Activated T-helper 17 cell treated with anti-CD3 and anti-CD28 coated beads, Interleukin-2, amount 50 U/mL, for 72 hours (primary cell): ENCODE results near the gene BRD4. TPM values are rescaled to one million over a fixed set of nuclear protein-coding genes. Genes with fewer than 3 reads are reported as not detected.

Experiments
- ATAC-seq: fragments of 150-1000 bp; cut with Tn5 transposase; replicated peaks from 2 replicates; pipeline ENCODE4 v1.10.0; 2021; ENCODE audit warnings: mild to moderate bottlenecking, moderate library complexity
- H3K27ac Mint-ChIP-seq: one replicate; pipeline ENCODE4 v1.8.0; 2022; ENCODE audit warnings: mixed read lengths
- H3K27me3 Mint-ChIP-seq: one replicate; pipeline ENCODE4 v1.8.0; 2022; ENCODE audit warnings: mixed read lengths
- H3K36me3 Mint-ChIP-seq: one replicate; pipeline ENCODE4 v1.8.0; 2022; ENCODE audit warnings: low read depth, mild to moderate bottlenecking, mixed read lengths
- H3K4me1 Mint-ChIP-seq: one replicate; pipeline ENCODE4 v1.8.0; 2022; ENCODE audit warnings: mixed read lengths
- H3K4me3 Mint-ChIP-seq: one replicate; pipeline ENCODE4 v1.8.0; 2022; ENCODE audit warnings: mild to moderate bottlenecking, mixed read lengths
- H3K9me3 Mint-ChIP-seq: one replicate; pipeline ENCODE4 v1.8.0; 2022; ENCODE audit warnings: mixed read lengths
- total RNA-seq, 2 donors: library from RNA; stranded (reverse); gene quantifications; one replicate each; pipeline ENCODE4 v1.2.3, GENCODE V29; 2022

Gene BRD4
- total RNA-seq, 2 donors from 2014 or later, result 90.4 to 96.7 TPM

DNA sequence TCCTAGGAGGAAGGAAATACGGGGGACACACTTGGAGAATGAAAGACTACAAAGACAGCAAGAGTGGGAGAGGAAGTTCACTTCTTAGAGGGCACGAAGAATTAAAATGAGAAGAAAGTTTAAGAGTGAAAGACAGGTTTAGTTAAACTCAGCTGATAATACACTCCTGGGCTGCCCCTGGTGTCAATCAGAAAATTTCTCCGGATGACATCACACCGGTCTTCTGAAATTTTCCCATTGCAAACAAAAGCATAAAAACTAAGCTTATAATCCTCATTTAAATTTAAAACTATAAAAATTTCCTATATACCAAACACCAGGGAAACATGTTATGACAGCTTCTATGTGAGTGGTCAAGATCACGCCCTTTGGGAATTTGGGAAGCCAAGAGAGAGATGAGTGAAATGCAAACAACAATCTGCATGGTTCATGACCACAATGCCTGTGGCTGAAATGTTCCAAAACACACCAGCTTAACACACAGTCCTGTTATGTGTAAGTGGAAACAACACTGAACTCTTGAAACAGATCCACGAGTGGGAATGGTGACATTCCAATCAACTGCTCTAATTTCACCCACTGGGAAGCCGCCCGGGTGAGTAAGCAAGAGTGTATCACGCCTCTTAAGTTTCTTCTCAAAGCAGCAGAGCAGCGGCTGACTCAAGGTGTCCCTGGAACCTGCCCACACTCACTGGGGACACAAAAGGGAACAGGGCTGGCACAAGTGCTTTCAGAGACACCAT lies 49.0 kb downstream of the BRD4 start:
- H3K27me3 Mint-ChIP-seq, result no peaks in the 10 kb centered on the region
- no peaks in the 10 kb centered on the region for H3K9me3 Mint-ChIP-seq
- peak; percentile 84 for ATAC-seq
- H3K4me3 Mint-ChIP-seq, result peak overlapping the region; percentile 55
- peaks cover 4% of the 10 kb centered on the region for H3K36me3 Mint-ChIP-seq
- H3K4me1 Mint-ChIP-seq, result peaks cover 69% of the 10 kb centered on the region
- peak overlapping the region; percentile 75 for H3K27ac Mint-ChIP-seq

- peaks cover 4% of the 10 kb centered on the region for H3K36me3 Mint-ChIP-seq
- H3K4me1 Mint-ChIP-seq, result peaks cover 60% of the 10 kb centered on the region
- H3K27ac Mint-ChIP-seq, result peak overlapping the region; percentile 75
- ATAC-seq, result no peak
- H3K4me3 Mint-ChIP-seq, result peak overlapping the region; percentile 55
- no peaks in the 10 kb centered on the region for H3K27me3 Mint-ChIP-seq
- no peaks in the 10 kb centered on the region for H3K9me3 Mint-ChIP-seq
Observed at GRCh38 chr19:15282311-15282705, 50.0 kb downstream of the BRD4 start.

DNA sequence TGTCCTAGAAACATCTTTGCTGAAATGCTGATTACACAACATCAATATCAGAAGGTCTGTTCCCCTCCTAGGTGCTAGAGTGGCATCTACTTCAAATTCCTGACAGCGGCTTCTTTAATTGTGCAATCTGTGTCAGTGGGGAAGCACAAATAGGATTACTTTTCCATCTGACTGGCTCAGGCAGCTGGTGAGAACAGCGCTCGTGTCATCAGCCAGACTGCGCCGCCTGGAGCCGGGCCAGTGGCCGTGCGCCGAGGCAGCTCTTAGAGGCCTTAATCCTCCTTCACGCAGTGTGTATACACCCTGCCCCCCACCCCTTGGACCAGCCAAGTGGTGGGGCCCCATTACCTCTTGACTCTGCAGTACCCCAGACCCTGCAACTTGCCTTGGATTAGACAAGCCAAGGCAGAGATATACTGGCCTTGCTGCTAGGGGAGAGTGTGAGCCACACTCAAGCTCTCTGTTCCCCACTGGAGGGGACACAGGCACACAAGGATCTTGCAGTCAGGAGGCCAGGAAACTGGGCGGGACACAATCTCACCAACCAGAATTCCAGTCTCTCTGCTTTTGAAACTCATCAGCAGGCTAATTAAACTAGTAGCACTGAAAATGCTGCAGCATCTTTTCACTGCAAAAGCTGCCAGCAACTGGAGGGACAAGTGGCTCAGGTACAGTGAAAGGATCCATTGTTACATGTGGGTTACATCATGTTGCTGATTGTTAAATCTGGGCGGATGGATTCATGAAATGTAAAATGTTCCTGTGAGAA lies 51.2 kb downstream of the BRD4 start:
- peaks cover 62% of the 10 kb centered on the region for H3K4me1 Mint-ChIP-seq
- peak overlapping the region; percentile 67 for H3K27ac Mint-ChIP-seq
- peak overlapping the region; percentile 32 for H3K4me3 Mint-ChIP-seq
- H3K27me3 Mint-ChIP-seq, result no peaks in the 10 kb centered on the region
- peaks cover 4% of the 10 kb centered on the region for H3K36me3 Mint-ChIP-seq
- no peak for ATAC-seq
- no peaks in the 10 kb centered on the region for H3K9me3 Mint-ChIP-seq

DNA sequence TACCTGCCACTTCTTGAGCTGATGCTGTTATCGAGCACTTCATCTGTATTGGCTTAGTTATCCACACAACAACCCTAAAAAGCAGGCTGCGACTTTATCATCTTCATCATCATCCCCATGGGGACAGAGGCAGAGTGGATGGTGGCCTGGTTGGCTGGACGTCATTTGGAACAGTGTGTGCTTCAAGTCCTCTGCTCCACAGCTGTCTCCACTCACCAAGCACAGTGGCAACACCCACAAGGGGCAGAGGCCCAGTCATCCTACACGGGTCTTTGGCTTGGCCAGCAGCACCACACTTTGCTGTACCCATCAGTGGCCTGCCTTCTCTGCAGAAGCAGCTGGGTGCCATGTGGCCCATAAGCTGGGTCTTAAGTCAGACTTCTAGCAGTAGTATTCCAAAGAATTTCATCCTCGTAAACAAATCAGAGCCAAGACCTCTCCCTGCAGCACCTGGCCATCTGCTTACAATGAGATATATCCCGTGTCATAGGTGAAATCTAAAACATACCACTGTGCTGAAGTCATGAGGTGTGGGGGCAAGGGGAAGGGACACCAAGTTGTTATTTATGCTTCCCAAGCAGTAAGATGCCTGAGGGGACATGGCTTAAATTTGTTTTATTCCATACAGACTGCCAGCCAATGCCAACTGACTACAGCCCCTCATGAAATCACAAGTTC lies 52.2 kb downstream of the BRD4 start:
- Mint-ChIP-seq H3K4me3 (peak overlapping the region; percentile 15), H3K27ac (peak overlapping the region; percentile 69), H3K4me1 (peaks cover 56% of the 10 kb centered on the region), H3K9me3 (no peaks in the 10 kb centered on the region), H3K27me3 (no peaks in the 10 kb centered on the region), H3K36me3 (peaks cover 4% of the 10 kb centered on the region)
- no peak for ATAC-seq

- Mint-ChIP-seq H3K36me3 (peaks cover 4% of the 10 kb centered on the region), H3K9me3 (no peaks in the 10 kb centered on the region), H3K4me3 (no peak overlapping the region), H3K27me3 (no peaks in the 10 kb centered on the region), H3K27ac (peak overlapping the region; percentile 69), H3K4me1 (peaks cover 48% of the 10 kb centered on the region)
- no peak for ATAC-seq
Observed at GRCh38 chr19:15279326-15279904, 52.9 kb downstream of the BRD4 start.

DNA sequence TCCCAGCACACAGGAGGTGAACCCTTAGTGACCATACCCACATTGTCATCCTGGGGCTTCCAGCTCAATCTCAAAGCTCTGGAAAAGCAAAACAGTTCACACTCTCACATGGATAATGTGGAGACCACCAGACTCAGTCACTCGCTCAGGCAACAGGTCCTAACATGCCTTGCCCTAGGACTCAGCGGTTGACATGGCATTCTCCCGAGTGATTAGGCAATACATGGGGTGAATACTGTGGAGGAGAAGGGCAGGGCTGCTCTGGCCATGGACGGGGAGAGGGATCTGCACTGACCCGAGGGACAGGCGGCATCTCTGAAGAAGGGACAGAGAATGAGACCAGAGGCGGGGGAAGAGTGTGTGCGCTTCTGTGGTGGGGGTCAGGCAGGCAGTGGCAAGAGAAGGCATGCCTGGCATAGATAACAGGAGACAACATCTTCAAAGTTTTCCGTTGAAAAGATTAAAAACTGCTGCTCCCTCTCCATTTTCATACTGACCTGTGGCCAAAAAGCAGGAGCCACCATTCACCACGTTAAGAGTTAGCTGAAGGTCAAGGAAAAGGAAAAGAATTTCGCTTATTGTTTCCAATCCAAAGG lies 55.6 kb downstream of the BRD4 start:
- Mint-ChIP-seq H3K4me1 (peaks cover 29% of the 10 kb centered on the region), H3K4me3 (no peak overlapping the region), H3K27me3 (no peaks in the 10 kb centered on the region), H3K27ac (peak overlapping the region; percentile 85), H3K9me3 (no peaks in the 10 kb centered on the region), H3K36me3 (peaks cover 29% of the 10 kb centered on the region)
- no peak for ATAC-seq

- Mint-ChIP-seq H3K4me3 (no peak overlapping the region), H3K27me3 (no peaks in the 10 kb centered on the region), H3K27ac (no peak overlapping the region), H3K9me3 (no peaks in the 10 kb centered on the region), H3K4me1 (peaks cover 33% of the 10 kb centered on the region), H3K36me3 (peaks cover 48% of the 10 kb centered on the region)
- ATAC-seq, result no peak
Observed at GRCh38 chr19:15274477-15274876, 57.9 kb downstream of the BRD4 start.

DNA sequence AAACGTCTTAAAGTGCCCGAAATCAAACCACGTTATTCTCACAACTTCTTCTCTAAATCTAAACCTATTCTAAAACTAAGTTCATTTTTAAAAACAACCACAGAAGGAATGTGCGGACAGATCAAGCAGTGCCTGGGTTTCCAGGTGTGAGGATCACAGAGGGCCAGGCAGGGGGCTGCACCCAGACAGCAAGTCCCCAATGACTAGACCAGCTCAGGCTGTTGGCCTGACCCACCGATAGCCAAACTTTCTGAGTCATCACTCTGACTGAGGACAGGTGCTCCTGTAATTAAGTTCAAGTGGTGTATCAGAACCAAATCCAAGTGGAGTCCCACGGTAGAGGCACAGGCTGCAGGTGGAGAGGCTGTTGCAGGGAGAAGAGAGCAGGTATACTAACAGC lies 62.5 kb downstream of the BRD4 start:
- no peak for ATAC-seq
- no peaks in the 10 kb centered on the region for H3K9me3 Mint-ChIP-seq
- H3K4me1 Mint-ChIP-seq, result peaks cover 34% of the 10 kb centered on the region
- no peak overlapping the region for H3K4me3 Mint-ChIP-seq
- no peaks in the 10 kb centered on the region for H3K27me3 Mint-ChIP-seq
- H3K36me3 Mint-ChIP-seq, result peaks cover 92% of the 10 kb centered on the region
- peak overlapping the region; percentile 76 for H3K27ac Mint-ChIP-seq

GRCh38 chr19:15268928-15269253 lies 63.4 kb downstream of the BRD4 start:
- H3K36me3 Mint-ChIP-seq, result peaks cover 97% of the 10 kb centered on the region
- no peak for ATAC-seq
- H3K4me3 Mint-ChIP-seq, result no peak overlapping the region
- peaks cover 34% of the 10 kb centered on the region for H3K4me1 Mint-ChIP-seq
- no peaks in the 10 kb centered on the region for H3K27me3 Mint-ChIP-seq
- H3K27ac Mint-ChIP-seq, result peak overlapping the region; percentile 79
- H3K9me3 Mint-ChIP-seq, result no peaks in the 10 kb centered on the region

DNA sequence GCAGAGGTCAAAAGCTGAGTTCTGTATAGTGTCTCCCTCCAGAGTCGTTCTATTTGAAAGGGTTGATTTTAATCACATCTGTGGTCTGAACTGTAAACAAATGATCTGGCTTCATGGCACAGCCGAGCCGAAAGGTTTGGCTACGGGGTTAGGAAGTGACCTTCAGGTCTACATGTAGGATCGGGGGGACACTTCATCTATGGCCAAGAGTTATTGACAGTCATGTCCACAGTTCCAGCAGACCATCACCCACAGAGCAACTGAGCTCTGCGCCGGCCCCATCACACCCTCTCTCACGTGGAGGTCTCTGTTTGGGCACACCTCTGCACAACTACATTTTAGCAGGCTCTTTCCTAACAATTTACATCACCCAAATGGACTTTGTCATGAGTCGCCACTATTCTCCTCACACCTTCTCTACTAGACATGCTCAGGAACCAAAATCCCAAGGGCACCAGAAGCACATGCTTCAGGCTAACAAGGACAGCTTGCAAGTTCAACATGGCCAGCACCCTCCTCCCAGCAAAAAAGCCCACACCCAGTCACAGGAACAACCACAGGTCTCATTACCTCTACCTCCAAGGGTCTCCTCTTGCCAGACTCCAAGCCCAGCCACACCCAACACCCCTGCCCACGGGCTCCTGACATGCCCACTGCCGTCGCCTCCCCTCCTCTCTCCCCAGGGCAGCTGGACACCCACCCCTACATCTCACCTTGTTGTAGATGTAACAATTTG lies 64.0 kb downstream of the BRD4 start:
- H3K4me3 Mint-ChIP-seq, result no peak overlapping the region
- H3K4me1 Mint-ChIP-seq, result peaks cover 34% of the 10 kb centered on the region
- H3K27me3 Mint-ChIP-seq, result no peaks in the 10 kb centered on the region
- ATAC-seq, result no peak
- peaks cover 97% of the 10 kb centered on the region for H3K36me3 Mint-ChIP-seq
- H3K9me3 Mint-ChIP-seq, result no peaks in the 10 kb centered on the region
- peak overlapping the region; percentile 79 for H3K27ac Mint-ChIP-seq

DNA sequence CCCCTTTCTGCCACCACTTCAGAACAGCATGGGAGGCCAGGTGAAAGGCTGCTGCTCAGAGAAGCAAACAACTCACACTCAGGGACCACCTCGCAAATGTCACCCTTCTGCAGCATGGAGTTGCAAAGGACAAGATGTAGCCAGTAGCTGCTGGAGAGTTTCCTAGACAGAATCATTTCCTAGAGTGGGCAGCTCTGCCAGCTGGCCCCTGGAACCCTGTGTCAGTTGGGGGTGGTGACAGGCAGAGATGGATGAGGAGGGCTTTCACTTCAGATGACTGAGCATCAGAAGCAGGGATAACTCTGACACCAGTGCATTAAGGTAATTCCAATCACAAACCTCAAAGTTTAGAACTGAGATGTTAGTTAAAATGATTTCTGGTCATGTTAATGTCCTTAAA lies 65.7 kb downstream of the BRD4 start:
- ATAC-seq, result no peak
- Mint-ChIP-seq H3K9me3 (no peaks in the 10 kb centered on the region), H3K4me3 (no peak overlapping the region), H3K27me3 (no peaks in the 10 kb centered on the region), H3K4me1 (peaks cover 32% of the 10 kb centered on the region), H3K36me3 (peaks cover 97% of the 10 kb centered on the region), H3K27ac (no peak overlapping the region)

GRCh38 chr19:15265850-15266248 lies 66.5 kb downstream of the BRD4 start:
- no peaks in the 10 kb centered on the region for H3K27me3 Mint-ChIP-seq
- no peak overlapping the region for H3K4me3 Mint-ChIP-seq
- no peak for ATAC-seq

GRCh38 chr19:15265214-15265849 lies 67.0 kb downstream of the BRD4 start:
- Mint-ChIP-seq H3K27me3 (no peaks in the 10 kb centered on the region), H3K9me3 (no peaks in the 10 kb centered on the region), H3K4me3 (no peak overlapping the region), H3K4me1 (peaks cover 19% of the 10 kb centered on the region), H3K36me3 (peaks cover 97% of the 10 kb centered on the region), H3K27ac (no peak overlapping the region)
- ATAC-seq, result no peak

More at GRCh38 chr19:15265850-15266248, 66.5 kb downstream of the BRD4 start:
- H3K27ac Mint-ChIP-seq, result no peak overlapping the region
- peaks cover 24% of the 10 kb centered on the region for H3K4me1 Mint-ChIP-seq
- peaks cover 97% of the 10 kb centered on the region for H3K36me3 Mint-ChIP-seq
- H3K9me3 Mint-ChIP-seq, result no peaks in the 10 kb centered on the region
